Measurements from ENCODE around the gene GNAI2.
"Not testable (repeated sequence)": the region's sequence is repeated elsewhere in the genome, so short reads cannot be mapped to it uniquely, and the experiment has no call there.

GNAI2 gene

DNA sequence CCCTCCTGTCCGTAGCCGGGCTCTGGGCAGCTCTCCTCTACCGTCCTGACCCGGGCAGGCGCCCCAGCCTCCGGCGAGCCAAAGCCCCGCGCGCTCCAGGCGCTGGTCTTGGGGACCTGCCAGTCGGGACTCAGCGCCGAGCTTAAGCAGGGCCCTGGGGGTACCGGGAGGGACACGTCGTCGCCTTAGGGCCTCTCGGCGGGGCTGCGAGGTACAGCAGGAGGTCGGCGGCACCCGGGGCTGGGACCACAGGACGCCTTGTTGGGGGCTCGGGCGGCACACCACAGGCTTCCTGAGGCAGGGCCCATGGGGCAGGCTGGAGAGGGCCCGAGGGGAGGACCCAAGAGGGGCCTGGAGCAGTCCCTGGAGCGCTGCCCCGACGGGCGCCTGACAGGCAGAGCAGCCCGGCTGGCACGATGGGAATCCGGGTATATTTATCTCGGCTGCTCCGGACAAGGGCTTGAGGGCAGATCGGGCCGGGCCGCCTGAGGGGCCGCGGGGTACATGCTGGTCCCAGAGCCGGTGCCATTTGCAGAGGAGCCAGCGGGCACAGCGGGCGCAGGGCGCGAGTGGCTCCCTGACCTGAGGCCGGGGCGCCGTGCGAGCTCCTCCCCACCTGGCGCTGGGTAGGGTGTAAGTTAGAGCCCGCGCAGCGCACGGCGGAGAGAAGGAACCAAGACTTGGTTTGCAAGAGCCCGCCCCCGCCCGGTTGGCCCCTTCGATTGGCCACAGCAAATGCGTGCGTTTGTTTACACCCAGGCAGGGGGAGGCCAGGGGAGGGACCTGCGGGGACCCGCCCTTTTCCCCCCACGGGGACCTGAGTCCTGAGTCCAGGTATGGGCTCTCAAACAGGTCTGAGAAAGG lies 30.4 kb upstream of the GNAI2 start:
- peak overlapping the region; percentile 53 for H3K4me3 ChIP-seq (ENCODE audit: low read length)
- TF ChIP-seq, protein P1, sequence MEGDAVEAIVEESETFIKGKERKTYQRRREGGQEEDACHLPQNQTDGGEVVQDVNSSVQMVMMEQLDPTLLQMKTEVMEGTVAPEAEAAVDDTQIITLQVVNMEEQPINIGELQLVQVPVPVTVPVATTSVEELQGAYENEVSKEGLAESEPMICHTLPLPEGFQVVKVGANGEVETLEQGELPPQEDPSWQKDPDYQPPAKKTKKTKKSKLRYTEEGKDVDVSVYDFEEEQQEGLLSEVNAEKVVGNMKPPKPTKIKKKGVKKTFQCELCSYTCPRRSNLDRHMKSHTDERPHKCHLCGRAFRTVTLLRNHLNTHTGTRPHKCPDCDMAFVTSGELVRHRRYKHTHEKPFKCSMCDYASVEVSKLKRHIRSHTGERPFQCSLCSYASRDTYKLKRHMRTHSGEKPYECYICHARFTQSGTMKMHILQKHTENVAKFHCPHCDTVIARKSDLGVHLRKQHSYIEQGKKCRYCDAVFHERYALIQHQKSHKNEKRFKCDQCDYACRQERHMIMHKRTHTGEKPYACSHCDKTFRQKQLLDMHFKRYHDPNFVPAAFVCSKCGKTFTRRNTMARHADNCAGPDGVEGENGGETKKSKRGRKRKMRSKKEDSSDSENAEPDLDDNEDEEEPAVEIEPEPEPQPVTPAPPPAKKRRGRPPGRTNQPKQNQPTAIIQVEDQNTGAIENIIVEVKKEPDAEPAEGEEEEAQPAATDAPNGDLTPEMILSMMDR (conservative IDR thresholded peaks at IDR 0.05; ENCODE audit: low read depth, low read length): no peak
- DNase-seq (ENCODE audit: low read depth): no peak

DNA sequence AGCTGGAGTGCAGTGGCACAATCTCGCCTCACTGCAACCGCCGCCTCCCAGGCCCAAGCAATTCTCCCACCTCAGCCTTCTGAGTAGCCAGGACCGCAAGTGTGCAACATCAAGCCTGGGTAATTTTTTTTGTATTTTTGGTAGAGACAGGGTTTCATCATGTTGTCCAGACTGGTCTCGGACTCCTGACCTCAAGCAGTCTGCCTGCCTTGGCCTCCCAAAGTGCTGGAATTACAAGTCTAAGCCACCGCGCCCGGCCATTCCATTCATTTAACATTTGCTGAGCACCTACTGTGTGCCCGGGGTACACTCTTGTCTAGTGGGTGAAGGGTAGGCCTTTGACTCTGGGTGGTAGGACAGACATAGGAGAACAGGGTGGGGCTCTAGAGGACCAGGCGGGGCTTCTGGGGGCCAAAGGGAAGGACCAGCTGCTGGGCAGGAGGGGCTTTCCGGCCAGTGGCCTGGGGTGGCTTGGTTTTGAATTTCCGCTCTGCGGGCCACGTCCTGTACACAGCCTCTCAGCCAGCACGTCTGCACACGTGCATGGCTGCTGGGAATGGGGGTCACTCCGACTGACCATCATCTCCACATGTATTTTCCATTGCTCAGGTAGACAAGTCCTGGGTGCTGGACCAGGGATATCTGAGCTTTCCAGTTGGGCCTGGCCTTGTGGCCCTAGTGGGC lies 28.5 kb upstream of the GNAI2 start:
- TF ChIP-seq, protein P1 (conservative IDR thresholded peaks at IDR 0.05; ENCODE audit: low read depth, low read length): no peak
- no peak overlapping the region for H3K4me3 ChIP-seq (ENCODE audit: low read length)
- no peak for DNase-seq (ENCODE audit: low read depth)

DNA sequence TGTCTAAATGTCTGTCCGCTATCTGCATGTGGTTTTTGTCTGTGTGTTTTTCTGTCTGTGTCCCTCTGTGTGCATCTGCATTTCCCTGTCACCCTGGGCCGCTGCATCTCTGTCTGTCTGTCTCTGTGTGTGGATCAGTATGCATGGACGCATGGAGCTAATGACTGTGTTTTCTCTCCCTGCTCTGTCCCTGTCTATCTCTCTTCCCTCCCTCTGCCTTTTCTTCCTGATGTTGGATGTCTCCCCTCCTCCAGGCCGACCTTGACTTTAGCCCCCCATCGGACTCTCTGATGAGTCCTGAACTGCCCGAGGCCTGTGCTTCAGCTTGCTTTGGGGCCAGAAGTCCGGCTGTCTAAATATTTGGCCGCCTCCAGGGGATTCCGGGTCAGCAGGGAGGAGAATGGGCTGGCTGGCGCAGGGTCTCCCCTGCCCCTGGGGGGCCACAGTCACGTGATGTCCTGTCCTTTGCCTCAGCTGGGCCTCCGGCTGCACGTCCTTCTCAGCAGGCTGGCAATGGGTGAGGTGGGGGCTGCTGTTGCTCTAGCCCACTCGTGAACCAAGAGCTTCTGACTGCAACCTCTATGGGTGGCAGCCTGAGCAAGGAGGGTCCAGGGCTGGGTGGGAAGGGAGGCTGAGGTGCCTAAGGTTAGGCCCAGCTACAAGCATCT lies 27.2 kb upstream of the GNAI2 start:
- TF ChIP-seq, protein P1 (conservative IDR thresholded peaks at IDR 0.05; ENCODE audit: low read depth, low read length): no peak
- no peak overlapping the region for H3K4me3 ChIP-seq (ENCODE audit: low read length)
- DNase-seq (ENCODE audit: low read depth): no peak

DNA sequence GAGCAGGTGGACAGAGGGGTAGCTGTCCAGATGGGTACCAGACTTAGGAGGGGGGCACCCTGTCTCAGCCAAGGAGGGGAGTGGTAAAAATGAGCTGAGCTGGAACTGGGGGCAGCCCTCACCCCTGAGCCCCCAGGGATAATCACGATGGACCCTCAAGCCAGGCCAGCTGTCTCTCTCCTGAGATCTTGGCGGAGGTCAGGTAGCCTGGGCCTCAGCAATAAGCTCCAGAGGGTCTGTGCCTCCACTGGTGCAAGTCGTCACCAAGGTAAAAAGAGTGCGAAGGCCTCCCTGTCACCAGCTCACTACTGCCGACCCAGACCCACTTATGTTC lies 25.9 kb upstream of the GNAI2 start:
- H3K4me3 ChIP-seq (ENCODE audit: low read length): no peak overlapping the region
- TF ChIP-seq, protein P1 (conservative IDR thresholded peaks at IDR 0.05; ENCODE audit: low read depth, low read length): no peak
- no peak for DNase-seq (ENCODE audit: low read depth)

DNA sequence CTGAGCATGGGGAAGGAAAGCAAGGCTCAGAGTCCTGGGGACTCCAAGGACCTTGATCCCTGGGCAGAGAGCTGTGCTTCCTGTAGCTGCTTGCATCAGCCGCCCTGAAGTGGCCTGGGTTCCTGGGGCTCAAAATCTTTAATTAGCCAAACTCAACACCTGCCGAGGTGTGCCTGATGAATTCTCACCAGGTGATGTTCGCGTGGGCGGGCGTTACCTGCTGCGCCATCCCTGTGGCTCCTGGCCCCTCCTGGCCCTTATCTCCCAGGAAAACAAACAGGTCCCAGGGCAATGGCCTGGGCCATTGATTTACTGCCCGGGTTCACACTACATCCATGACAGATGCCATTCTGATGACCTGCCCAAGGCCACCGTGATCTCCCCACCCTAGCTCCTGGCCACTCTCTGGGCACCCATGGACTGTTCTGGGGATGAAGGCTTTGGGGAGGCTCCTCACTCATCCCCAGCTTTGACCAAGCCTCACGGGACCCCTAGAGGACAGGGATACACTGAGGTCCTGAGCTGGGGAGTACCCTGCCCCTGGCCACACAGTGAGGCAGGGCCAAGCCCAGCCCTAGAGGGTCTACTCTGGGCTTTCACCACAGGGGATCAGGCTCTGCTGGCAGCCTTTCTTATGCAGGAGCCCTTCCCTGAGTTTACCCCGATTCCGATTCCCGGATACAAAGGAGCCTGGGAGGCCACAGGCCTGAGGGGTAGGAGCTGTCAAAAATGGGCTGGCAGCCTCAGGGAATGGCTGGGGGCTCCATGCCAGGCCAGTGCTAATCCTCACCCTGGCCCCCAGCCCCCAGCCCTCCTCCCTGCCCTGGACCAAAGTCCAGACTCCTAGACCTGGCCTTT lies 25.3 kb upstream of the GNAI2 start:
- TF ChIP-seq, protein P1 (conservative IDR thresholded peaks at IDR 0.05; ENCODE audit: low read depth, low read length): no peak
- no peak for DNase-seq (ENCODE audit: low read depth)
- H3K4me3 ChIP-seq (ENCODE audit: low read length): no peak overlapping the region

DNA sequence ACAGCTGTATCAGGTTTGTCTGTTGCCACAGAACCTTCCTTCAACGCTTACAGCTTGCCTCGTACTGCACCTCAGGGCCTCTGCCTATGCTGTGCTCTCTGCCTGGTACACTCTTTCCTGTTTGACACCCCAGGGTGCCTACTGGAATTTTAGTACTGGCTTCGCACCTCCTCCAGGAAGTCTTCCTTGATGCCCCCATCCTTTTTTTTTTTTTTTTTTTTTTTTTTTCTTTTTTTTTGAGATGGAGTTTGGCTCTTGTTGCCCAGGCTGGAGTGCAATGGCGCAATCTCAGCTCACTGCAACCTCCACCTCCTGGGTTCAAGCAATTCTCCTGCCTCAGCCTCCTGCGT lies 24.7 kb upstream of the GNAI2 start:
- DNase-seq (ENCODE audit: low read depth); H3K4me3 ChIP-seq (ENCODE audit: low read length): not testable (repeated sequence)

DNA sequence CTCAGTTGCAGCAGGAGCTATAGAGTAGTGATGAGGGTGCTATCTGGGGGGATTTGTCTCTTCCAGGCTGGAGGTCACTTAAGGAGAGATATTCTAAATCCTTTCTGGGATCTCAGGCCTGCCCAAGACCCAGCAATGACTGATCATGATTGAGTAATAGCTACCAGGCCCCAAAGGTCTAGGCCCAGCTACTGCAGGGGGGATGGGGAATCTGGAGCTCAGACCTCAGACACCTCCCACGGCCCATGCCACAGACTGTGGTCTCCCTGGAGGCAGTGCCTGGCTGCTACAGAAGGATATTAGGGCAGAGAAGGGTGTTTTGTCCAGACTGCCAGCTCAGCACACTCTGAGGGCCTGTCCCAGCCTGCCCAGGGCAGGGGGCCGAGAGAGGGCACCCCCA lies 24.1 kb upstream of the GNAI2 start:
- DNase-seq (ENCODE audit: low read depth): no peak
- H3K4me3 ChIP-seq (ENCODE audit: low read length): no peak overlapping the region
- TF ChIP-seq, protein P1 (conservative IDR thresholded peaks at IDR 0.05; ENCODE audit: low read depth, low read length): no peak
